Epithelial cell of prostate (primary cell): Measurements from ENCODE around the gene MMP3.
"Not testable (repeated sequence)": the region's sequence is repeated elsewhere in the genome, so short reads cannot be mapped to it uniquely, and the experiment has no call there.

Experiments
- DNase-seq: peaks from one replicate; pipeline ENCODE4 v3.0.0-alpha.2; 2011; ENCODE audit warnings: low read depth, low spot score
- H3K27ac ChIP-seq: fragments of 450-650 bp; 2 replicates; pipeline ENCODE4 v1.5.1; 2017; ENCODE audit warnings: mild to moderate bottlenecking

The MMP3 gene

DNA sequence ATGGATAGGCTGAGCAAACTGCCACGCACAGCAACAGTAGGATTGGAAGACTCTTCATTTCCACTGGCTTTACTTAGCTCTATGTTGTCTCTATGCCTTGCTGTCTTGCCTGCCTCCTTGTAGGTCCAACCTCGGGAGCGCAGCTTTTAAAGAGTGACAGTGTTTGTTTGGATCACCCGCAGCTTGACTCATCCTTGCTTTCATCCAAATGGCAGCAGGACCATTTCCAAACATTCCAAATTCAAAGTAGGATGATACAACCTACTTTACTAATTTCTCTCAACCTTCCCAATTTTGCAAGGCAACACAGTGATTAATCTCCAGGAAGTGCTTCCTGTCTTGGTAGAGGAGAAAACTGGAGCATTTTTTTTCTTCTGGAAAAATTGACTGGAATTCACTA is at the start of gene MMP3:
TSS of gene MMP3 (minus strand) at position 121 of the 400 bp plus-strand sequence. CDS start at position 58, 63 bp downstream.
- DNase-seq = no peak

DNA sequence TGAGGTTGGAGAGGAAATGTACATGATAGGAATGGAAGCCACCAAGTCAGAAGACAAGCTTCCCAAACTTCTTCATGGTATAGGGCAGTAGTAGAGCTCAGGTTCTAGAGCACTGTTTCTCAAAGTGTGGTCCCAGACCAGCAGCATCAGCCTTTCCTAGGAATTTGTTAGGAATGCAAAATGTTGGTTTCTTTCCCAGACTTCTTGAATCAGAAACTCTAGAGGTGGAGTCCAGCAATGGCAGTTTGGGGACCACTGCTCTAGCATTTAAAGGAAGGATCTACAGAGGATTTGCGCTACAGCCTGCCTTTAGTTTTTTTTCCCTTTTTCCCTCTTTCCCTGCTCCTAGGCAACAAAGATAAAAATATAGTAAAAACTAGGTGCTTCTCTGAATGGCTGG is 48.3 kb upstream of the MMP3 start:
- H3K27ac ChIP-seq = no peak overlapping the region
- no peak for DNase-seq

More for the DNA sequence above, at the start of gene MMP3:
- H3K27ac ChIP-seq = peak within 1 kb of the TSS; percentile 4

DNA sequence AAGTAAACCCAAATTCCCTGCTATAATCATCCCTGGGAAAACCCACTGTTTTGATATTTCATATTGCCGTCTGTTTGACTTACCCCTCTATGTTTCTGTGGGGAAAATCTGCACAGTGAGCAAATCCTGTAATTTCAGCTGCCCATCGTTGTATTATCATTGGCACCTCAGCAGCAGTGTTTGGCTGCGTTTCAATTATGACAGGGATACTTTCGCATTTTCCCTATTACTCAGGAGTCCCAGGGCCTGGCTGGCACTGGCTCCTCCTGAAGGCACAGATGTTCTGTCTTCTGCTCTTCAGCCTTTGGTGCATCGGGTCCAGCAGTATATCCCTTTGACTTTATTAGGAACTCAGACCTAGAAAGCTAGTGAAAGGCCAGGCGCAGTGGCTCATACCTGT is 43.6 kb upstream of the MMP3 start:
- DNase-seq = no peak

DNA sequence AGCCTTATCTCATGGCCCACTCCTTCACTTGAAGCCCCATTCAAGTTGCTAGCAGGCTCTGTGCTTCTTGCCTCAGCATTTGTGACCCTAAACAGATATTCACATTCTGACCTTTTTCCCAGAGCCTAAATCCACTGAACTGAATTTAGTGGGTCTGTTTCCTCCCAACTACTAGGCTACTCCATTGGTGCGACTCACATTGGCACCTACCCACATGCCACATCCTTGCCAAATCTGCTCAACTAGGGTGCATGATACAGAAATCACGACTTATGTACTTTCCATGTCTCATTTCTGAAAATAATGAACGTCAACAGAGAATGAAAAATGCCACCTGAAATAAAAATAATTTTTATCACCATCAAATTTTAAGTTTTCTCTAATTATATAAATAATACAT is 39.7 kb upstream of the MMP3 start:
- H3K27ac ChIP-seq = peak overlapping the region; percentile 19

More for the DNA sequence above, 43.6 kb upstream of the MMP3 start:
- no peak overlapping the region for H3K27ac ChIP-seq

DNA sequence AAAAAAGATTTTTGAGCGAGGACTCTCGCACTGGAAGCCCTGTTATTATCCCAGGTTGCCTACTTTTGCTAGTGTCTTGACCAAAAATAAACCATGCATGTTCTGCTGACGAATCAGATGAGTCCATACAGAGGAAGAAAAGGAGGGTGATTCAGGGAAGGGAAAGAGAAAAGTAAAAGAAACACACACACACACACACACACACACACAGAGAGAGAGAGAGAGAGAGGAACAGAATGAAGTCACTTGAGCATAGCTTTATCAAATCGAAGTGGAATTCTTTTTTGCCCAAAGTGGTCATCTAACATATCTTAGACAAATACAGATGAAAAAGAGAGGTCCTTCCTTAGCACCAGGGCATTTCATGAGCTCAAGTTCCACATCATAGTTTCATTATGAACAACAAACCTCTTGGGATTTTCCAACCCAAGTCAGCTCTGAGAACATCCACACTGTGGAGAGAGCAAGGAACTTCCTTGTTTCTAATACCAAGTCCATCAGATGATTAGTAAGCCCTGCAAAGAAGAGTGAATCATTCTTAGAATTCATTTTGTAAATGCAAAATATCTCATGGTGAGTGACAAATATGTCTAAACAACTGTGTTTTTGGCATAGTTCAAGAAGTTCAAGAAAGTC is 39.1 kb upstream of the MMP3 start:
- DNase-seq = peak; percentile 48
- peak overlapping the region; percentile 19 for H3K27ac ChIP-seq

More for the DNA sequence above, 39.7 kb upstream of the MMP3 start:
- no peak for DNase-seq

- no peak for DNase-seq
- no peak overlapping the region for H3K27ac ChIP-seq
These were observed 36.4 kb upstream of the MMP3 start for GRCh38 chr11:102879801-102880200.

GRCh38 chr11:102878595-102878994 is 35.2 kb upstream of the MMP3 start:
- no peak for DNase-seq
- H3K27ac ChIP-seq = no peak overlapping the region

DNA sequence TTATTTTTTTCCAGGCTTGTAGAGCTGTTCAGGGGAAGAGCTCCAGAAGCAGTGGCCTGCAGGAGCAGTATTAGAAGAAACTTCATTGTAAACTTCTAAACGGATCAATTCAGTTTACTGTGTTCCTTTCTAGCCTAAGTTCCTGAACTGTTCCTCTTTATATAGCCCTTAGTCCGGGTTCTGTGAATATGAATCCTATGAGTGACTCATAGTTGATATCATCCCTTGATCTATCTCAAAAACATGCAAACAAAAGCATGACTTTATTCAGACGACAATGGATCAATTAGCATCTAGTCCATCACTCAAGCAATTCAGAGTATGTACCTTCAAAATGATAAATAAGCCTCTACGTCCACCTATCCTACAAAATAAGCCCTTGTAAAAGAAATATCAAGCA is 31.4 kb upstream of the MMP3 start, which contains the start of gene MMP12:
TSS of gene MMP12 (minus strand) at position 131 of the 400 bp plus-strand sequence. CDS start at position 86, 45 bp downstream.
- H3K27ac ChIP-seq = no peak within 1 kb of the TSS
- DNase-seq = no peak

- not testable (repeated sequence) for DNase-seq, H3K27ac ChIP-seq
These were observed 26.1 kb upstream of the MMP3 start for GRCh38 chr11:102869354-102869964.

GRCh38 chr11:102868339-102868738 is 24.9 kb upstream of the MMP3 start:
- no peak for DNase-seq
- H3K27ac ChIP-seq = no peak overlapping the region

DNA sequence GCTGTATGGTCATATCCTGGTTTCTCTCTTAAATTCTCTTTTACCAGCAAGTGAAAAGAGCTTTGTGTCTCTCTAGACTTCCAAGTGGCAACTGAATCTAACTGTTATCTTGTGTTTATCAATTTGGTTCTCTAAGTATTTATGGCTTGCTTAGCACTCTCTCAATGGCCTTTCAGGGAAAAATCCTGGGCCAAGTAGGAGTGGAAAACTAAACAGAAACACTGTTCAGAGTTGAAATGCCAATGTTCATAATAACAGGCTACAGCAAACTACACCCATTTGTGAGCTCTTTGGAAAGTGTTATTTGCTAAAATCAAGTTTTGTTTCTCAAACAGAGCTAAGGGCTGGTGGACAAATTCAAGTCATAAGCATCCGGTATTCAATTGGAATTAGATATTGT is 21.3 kb upstream of the MMP3 start:
- H3K27ac ChIP-seq = no peak overlapping the region
- DNase-seq = no peak

- no peak for DNase-seq
- peak overlapping the region; percentile 70 for H3K27ac ChIP-seq
These were observed 10.5 kb upstream of the MMP3 start for GRCh38 chr11:102853956-102854355.

- H3K27ac ChIP-seq = peak overlapping the region; percentile 70
These were observed 9.6 kb upstream of the MMP3 start for GRCh38 chr11:102853055-102853454.

GRCh38 chr11:102850973-102851745 is 7.8 kb upstream of the MMP3 start:
- peak; percentile 63 for DNase-seq
- no peak overlapping the region for H3K27ac ChIP-seq

More at GRCh38 chr11:102853055-102853454, 9.6 kb upstream of the MMP3 start:
- no peak for DNase-seq

- no peak for DNase-seq
These were observed 5.9 kb upstream of the MMP3 start for GRCh38 chr11:102849311-102849710.

GRCh38 chr11:102846292-102846691 is 2.9 kb upstream of the MMP3 start:
- no peak for DNase-seq
- H3K27ac ChIP-seq = no peak overlapping the region

More at GRCh38 chr11:102849311-102849710, 5.9 kb upstream of the MMP3 start:
- H3K27ac ChIP-seq = no peak overlapping the region

GRCh38 chr11:102842930-102843329 is 479 bp downstream of the MMP3 start:
- no peak overlapping the region for H3K27ac ChIP-seq
- no peak for DNase-seq

- H3K27ac ChIP-seq = no peak overlapping the region
- no peak for DNase-seq
These were observed 3.4 kb downstream of the MMP3 start for GRCh38 chr11:102840018-102840417.

DNA sequence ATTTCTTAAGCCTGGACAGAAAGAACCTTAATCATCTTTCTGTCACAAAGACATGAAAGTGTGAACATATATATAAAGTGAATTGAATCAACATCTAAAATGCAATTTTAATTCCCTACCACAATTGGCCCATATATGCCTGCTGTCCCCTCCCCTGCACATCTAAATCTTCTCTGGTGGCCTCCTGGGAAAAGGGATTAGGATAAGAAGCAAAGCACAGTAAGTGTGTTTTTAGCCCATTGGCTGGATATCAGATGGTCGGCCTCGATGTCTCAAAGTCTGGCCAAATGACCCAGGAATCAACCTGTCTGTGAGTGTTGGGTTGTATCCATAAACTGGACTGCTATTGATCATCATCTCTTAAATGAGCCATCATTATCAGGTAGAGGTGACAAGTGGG is 5.8 kb downstream of the MMP3 start:
- H3K27ac ChIP-seq = no peak overlapping the region
- DNase-seq = no peak

GRCh38 chr11:102837156-102837555 is 6.3 kb downstream of the MMP3 start:
- no peak overlapping the region for H3K27ac ChIP-seq
- DNase-seq = no peak

- H3K27ac ChIP-seq = peak overlapping the region; percentile 12
- no peak for DNase-seq
These were observed 7.0 kb downstream of the MMP3 start for GRCh38 chr11:102836290-102836875.
